Measurements from ENCODE around the gene MACROH2A2. TPM values are rescaled to one million over a fixed set of nuclear protein-coding genes. Genes with fewer than 3 reads are reported as not detected.
"Not testable (repeated sequence)": the region's sequence is repeated elsewhere in the genome, so short reads cannot be mapped to it uniquely, and the experiment has no call there.

The MACROH2A2 gene
- total and polyA plus RNA-seq, 2 of the 8 experiments (the other 6 are each of a cell fraction or from before 2014, with no cell fraction given) = 7.9 to 9.3 TPM

DNA sequence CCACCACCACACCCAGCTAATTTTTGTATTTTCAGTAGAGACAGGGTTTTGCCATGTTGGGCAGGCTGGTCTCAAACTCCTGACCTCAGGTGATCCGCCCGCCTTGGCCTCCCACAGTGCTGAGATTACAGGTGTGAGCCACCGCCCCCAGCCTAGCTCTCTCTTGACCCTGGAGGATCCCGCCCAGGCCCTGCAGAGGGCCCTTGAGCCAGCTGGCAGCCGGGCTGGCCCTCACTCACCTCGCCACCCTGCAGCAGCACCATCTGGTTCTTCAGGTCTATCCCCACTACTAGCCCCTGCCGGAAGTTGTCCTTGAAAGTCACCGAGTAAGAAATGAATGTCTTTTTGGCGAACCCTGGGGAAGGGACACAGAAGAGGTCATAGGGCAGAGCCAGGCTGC lies 70.5 kb downstream of the MACROH2A2 start:
- not testable (repeated sequence) for H3K27ac ChIP-seq (ENCODE audit: low read depth, low read length); H3K14ac ChIP-seq (ENCODE audit: insufficient read length); H2BK120ac ChIP-seq (replicated peaks; ENCODE audit: low read depth, low read length); H3K23me2 ChIP-seq (ENCODE audit: low read depth, low read length); H3K4me2 ChIP-seq (ENCODE audit: insufficient read depth in 1 of 2, low read depth in 2 of 2, low read length in 2 of 2); H2BK20ac ChIP-seq (ENCODE audit: low read length); H2AFZ ChIP-seq (ENCODE audit: low read length); H3K4me1 ChIP-seq (replicated peaks in 1 of 4; ENCODE audit: control insufficient read depth in 3 of 4, insufficient read depth in 4 of 4, low read length in 3 of 4); H4K8ac ChIP-seq (ENCODE audit: extremely low read depth, insufficient read depth, low read length); DNase-seq (ENCODE audit: low read depth in 1 of 2, low spot score in 2 of 2); H4K5ac ChIP-seq (ENCODE audit: insufficient read length, low read depth, low read length); H3K4ac ChIP-seq (replicated peaks; ENCODE audit: insufficient read length, low read depth, low read length); H3K56ac ChIP-seq (replicated peaks; ENCODE audit: insufficient read length, low read depth, low read length); H3K27me3 ChIP-seq (replicated peaks in 1 of 4; ENCODE audit: control insufficient read depth in 3 of 4, extremely low read depth in 1 of 4, insufficient read depth in 3 of 4, low read length in 3 of 4); H4K20me1 ChIP-seq (replicated peaks in 1 of 2; ENCODE audit: control insufficient read depth in 1 of 2, insufficient read depth in 2 of 2, low read length in 2 of 2); H3K23ac ChIP-seq (ENCODE audit: insufficient read length); H2BK12ac ChIP-seq (ENCODE audit: low read depth, low read length); H3K36me3 ChIP-seq (ENCODE audit: control insufficient read depth in 2 of 4, insufficient read depth in 4 of 4, low read length in 3 of 4); H3K79me2 ChIP-seq (ENCODE audit: control insufficient read depth in 1 of 2, insufficient read depth in 2 of 2, low read length in 2 of 2); H3K9me3 ChIP-seq (ENCODE audit: insufficient read depth in 2 of 2, low read depth in 1 of 2, low read length in 1 of 2); H3K4me3 ChIP-seq (ENCODE audit: extremely low read depth in 1 of 4, insufficient read depth in 2 of 4, low read depth in 3 of 4, low read length in 4 of 4); FAIRE-seq; H3K18ac ChIP-seq (ENCODE audit: extremely low read depth, low read length); H2AK5ac ChIP-seq (ENCODE audit: low read depth, low read length); H2BK15ac ChIP-seq (ENCODE audit: low read length); H4K91ac ChIP-seq (replicated peaks; ENCODE audit: insufficient read length, low read length); H3K9ac ChIP-seq (replicated peaks in 1 of 4; ENCODE audit: extremely low read depth in 1 of 4, low read depth in 3 of 4, low read length in 3 of 4); H2BK5ac ChIP-seq (ENCODE audit: low read depth, low read length); H3K79me1 ChIP-seq (ENCODE audit: low read depth, low read length)
- WGBS, 2 experiments (ENCODE audit: extremely low coverage in 1 of 2, insufficient coverage in 1 of 2, insufficient read length in 1 of 2, insufficient replicate concordance in 2 of 2, low coverage in 1 of 2, low lambda C conversion rate in 2 of 2, missing lambda C conversion rate in 1 of 2) = 89% methylated on average over 9 of the region's 9 CpGs; no CpG with 5 or more reads in 1 of the 2 experiments
- ChIA-PET POLR2A (ENCODE audit: partially characterized antibody) (interaction anchor here (1.7 kb wide), 1 partner anchor 9 kb away, joined by 3 read pairs; no protein-coding TSS in a partner anchor), CTCF (ENCODE audit: partially characterized antibody) (interaction anchor here (0.9 to 11.0 kb wide), 8 partner anchors 8 to 1485 kb away, joined by 3 to 155 read pairs (median 4); partner anchors contain the start of gene TYSND1)
